Choroid plexus epithelial cell (primary cell): ENCODE results near the gene PEX16.

Source experiments
- DNase-seq: peaks from one replicate; pipeline ENCODE4 v3.0.0-alpha.2; 2010; ENCODE audit warnings: low read depth
- H3K4me3 ChIP-seq: 2 replicates; pipeline ENCODE4 v1.5.1; 2011; ENCODE audit warnings: low read depth, mild to moderate bottlenecking, control low read depth, low read length, moderate library complexity
- CTCF ChIP-seq: conservative IDR thresholded peaks from 2 replicates; pipeline ENCODE4 v1.5.1; 2011; ENCODE audit warnings: low read depth, mild to moderate bottlenecking, control low read depth, inconsistent platforms, low read length, moderate library complexity

Gene PEX16

GRCh38 chr11:45936511-45937054 is 18.9 kb upstream of the PEX16 start:
- no peak for DNase-seq
- TF ChIP-seq CTCF: no peak
- H3K4me3 ChIP-seq: no peak overlapping the region

GRCh38 chr11:45935349-45936064 is 17.8 kb upstream of the PEX16 start:
- no peak for TF ChIP-seq CTCF
- DNase-seq: no peak
- no peak overlapping the region for H3K4me3 ChIP-seq

GRCh38 chr11:45934580-45935318 is 17.1 kb upstream of the PEX16 start:
- no peak for TF ChIP-seq CTCF
- H3K4me3 ChIP-seq: no peak overlapping the region
- DNase-seq: no peak

- no peak overlapping the region for H3K4me3 ChIP-seq
- TF ChIP-seq CTCF: no peak
- DNase-seq: no peak
These were observed 16.3 kb upstream of the PEX16 start for GRCh38 chr11:45933846-45934579.

GRCh38 chr11:45933131-45933831 is 15.6 kb upstream of the PEX16 start:
- TF ChIP-seq CTCF: no peak
- no peak overlapping the region for H3K4me3 ChIP-seq
- DNase-seq: no peak

GRCh38 chr11:45932217-45932616 is 14.5 kb upstream of the PEX16 start:
- no peak overlapping the region for H3K4me3 ChIP-seq
- no peak for TF ChIP-seq CTCF
- DNase-seq: no peak
